Astrocyte of the cerebellum (primary cell): ENCODE measurements around the gene LRRC70.
"Not testable (repeated sequence)": the region's sequence is repeated elsewhere in the genome, so short reads cannot be mapped to it uniquely, and the experiment has no call there.

Experiments
- DNase-seq: peaks from one replicate; pipeline ENCODE4 v3.0.0-alpha.2; 2011; ENCODE audit warnings: low read depth
- H3K4me3 ChIP-seq: 2 replicates; pipeline ENCODE4 v1.5.1; 2011; ENCODE audit warnings: mild to moderate bottlenecking, low read depth, low read length, moderate library complexity
- in situ Hi-C: cut with HindIII; loops from 2 replicates; pipeline ENCODE4 v1.10.0; 2017; ENCODE audit warnings: low sequenced_read_pairs
- TF ChIP-seq, protein P1 (sequence below): IDR thresholded peaks from 2 replicates; pipeline ENCODE4 v1.5.1; 2012; ENCODE audit warnings: low read length, low read depth, moderate library complexity, mild to moderate bottlenecking; ENCODE audit errors: missing control alignments

The LRRC70 gene

GRCh38 chr5:62621280-62621679 lies 42.7 kb downstream of the LRRC70 start:
- TF ChIP-seq, protein P1, sequence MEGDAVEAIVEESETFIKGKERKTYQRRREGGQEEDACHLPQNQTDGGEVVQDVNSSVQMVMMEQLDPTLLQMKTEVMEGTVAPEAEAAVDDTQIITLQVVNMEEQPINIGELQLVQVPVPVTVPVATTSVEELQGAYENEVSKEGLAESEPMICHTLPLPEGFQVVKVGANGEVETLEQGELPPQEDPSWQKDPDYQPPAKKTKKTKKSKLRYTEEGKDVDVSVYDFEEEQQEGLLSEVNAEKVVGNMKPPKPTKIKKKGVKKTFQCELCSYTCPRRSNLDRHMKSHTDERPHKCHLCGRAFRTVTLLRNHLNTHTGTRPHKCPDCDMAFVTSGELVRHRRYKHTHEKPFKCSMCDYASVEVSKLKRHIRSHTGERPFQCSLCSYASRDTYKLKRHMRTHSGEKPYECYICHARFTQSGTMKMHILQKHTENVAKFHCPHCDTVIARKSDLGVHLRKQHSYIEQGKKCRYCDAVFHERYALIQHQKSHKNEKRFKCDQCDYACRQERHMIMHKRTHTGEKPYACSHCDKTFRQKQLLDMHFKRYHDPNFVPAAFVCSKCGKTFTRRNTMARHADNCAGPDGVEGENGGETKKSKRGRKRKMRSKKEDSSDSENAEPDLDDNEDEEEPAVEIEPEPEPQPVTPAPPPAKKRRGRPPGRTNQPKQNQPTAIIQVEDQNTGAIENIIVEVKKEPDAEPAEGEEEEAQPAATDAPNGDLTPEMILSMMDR, result no peak
- in situ Hi-C loops, result no loop called here
- no peak overlapping the region for H3K4me3 ChIP-seq
- no peak for DNase-seq

DNA sequence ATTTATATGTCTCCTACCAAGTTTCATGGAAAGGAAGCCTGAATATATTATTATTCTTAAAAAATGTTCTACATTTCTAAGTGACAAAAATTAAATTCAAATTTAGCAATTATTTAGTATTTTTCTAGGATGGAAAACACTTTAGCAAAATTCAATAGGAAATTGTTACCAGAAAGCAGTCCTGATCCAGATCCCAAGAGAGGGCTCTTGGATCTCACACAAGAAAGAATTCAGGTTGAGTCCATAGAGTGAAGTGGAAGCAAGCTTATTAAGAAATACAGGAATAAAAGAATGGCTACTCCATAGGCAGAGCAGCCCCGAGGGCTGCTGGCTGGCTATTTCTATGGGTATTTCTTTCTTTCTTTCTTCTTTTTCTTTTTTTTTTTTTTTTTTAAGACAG lies 44.7 kb downstream of the LRRC70 start:
- no peak for DNase-seq
- TF ChIP-seq, protein P1, result no peak
- in situ Hi-C loops, result no loop called here
- H3K4me3 ChIP-seq, result no peak overlapping the region

- in situ Hi-C loops, DNase-seq, H3K4me3 ChIP-seq: not testable (repeated sequence)
Measured at GRCh38 chr5:62624436-62624835, 45.8 kb downstream of the LRRC70 start.

GRCh38 chr5:62626534-62626933 lies 47.9 kb downstream of the LRRC70 start:
- H3K4me3 ChIP-seq, result no peak overlapping the region
- TF ChIP-seq, protein P1, result no peak
- in situ Hi-C loops, result no loop called here
- no peak for DNase-seq

- TF ChIP-seq, protein P1, result no peak
- in situ Hi-C loops, result no loop called here
- H3K4me3 ChIP-seq, result no peak overlapping the region
- no peak for DNase-seq
Measured at GRCh38 chr5:62627121-62627520, 48.5 kb downstream of the LRRC70 start.

DNA sequence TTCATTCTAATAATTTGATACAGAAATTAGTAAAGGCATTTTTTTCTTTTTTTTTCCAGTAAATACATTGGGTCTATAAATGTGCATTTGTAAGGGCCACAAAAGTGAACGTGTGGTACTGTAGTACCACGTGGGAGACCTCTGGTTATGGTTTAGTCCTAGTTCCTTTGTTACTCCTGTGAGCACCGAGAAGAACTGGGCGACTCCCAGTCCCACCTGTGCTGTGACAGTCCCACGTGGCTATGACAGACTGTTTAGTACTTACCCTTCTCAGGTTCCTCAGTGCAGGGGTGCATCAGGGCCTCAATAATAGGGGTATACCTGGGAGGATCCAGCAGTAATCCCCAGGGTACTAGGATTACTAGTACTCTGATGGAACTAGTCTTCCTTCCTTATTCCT lies 49.3 kb downstream of the LRRC70 start:
- TF ChIP-seq, protein P1, result no peak
- H3K4me3 ChIP-seq, result no peak overlapping the region
- in situ Hi-C loops, result no loop called here
- no peak for DNase-seq
